ENCODE measurements around the gene SPTLC2. TPM values are rescaled to one million over a fixed set of nuclear protein-coding genes. Genes with fewer than 3 reads are reported as not detected.

The SPTLC2 gene
- total RNA-seq, 2 donors from 2014 or later, result 20.0 to 24.5 TPM

- intact Hi-C loops (cut with DNase I), result no loop called here
- Histone ChIP-seq H3K4me1 (replicated peaks) (no peaks in the 10 kb centered on the region), H3K9me3 (no peaks in the 10 kb centered on the region), H3K4me3 (no peak overlapping the region), H3K27ac (no peak overlapping the region), H3K36me3 (no peaks in the 10 kb centered on the region), H3K27me3 (replicated peaks; ENCODE audit: insufficient read depth) (no peaks in the 10 kb centered on the region)
- 93% methylated on average over 7 of the region's 7 CpGs for WGBS
- TF ChIP-seq POLR2A (IDR thresholded peaks at IDR 0.05), result no peak
- no peak for DNase-seq (ENCODE audit: low spot score)
Observed at GRCh38 chr14:77485901-77486678, 130.3 kb downstream of the SPTLC2 start.

- H3K27me3 ChIP-seq (replicated peaks; ENCODE audit: insufficient read depth), result no peaks in the 10 kb centered on the region
- no peaks in the 10 kb centered on the region for H3K36me3 ChIP-seq
- TF ChIP-seq CTCF (IDR thresholded peaks at IDR 0.05), result no peak
- no peak for TF ChIP-seq POLR2AphosphoS5 (IDR thresholded peaks at IDR 0.05)
- no peak overlapping the region for H3K27ac ChIP-seq
- DNase-seq (ENCODE audit: low spot score), result no peak
- intact Hi-C loops (cut with DNase I), result no loop called here
- H3K4me1 ChIP-seq (replicated peaks), result no peaks in the 10 kb centered on the region
- H3K9me3 ChIP-seq, result no peaks in the 10 kb centered on the region
- 43% methylated on average over 1 of the region's 3 CpGs for WGBS
- no peak overlapping the region for H3K4me3 ChIP-seq
Observed at GRCh38 chr14:77485256-77485655, 131.2 kb downstream of the SPTLC2 start.

GRCh38 chr14:77482422-77482821, 134.0 kb downstream of the SPTLC2 start:
- intact Hi-C loops (cut with DNase I), result no loop called here

GRCh38 chr14:77478796-77479195, 137.6 kb downstream of the SPTLC2 start:
- Histone ChIP-seq H3K27me3 (replicated peaks; ENCODE audit: insufficient read depth) (no peaks in the 10 kb centered on the region), H3K9me3 (no peaks in the 10 kb centered on the region), H3K4me1 (replicated peaks) (no peaks in the 10 kb centered on the region), H3K27ac (no peak overlapping the region), H3K36me3 (no peaks in the 10 kb centered on the region), H3K4me3 (no peak overlapping the region)
- 73% methylated on average over 1 of the region's 1 CpG for WGBS
- DNase-seq (ENCODE audit: low spot score), result no peak
- intact Hi-C loops (cut with DNase I), result no loop called here
- TF ChIP-seq POLR2A (IDR thresholded peaks at IDR 0.05) (no peak), POLR2AphosphoS5 (IDR thresholded peaks at IDR 0.05) (no peak), CTCF (IDR thresholded peaks at IDR 0.05) (no peak)

More at GRCh38 chr14:77482422-77482821, 134.0 kb downstream of the SPTLC2 start:
- Histone ChIP-seq H3K36me3 (no peaks in the 10 kb centered on the region), H3K27me3 (replicated peaks; ENCODE audit: insufficient read depth) (no peaks in the 10 kb centered on the region), H3K9me3 (no peaks in the 10 kb centered on the region), H3K27ac (no peak overlapping the region), H3K4me1 (replicated peaks) (no peaks in the 10 kb centered on the region), H3K4me3 (no peak overlapping the region)
- 92% methylated on average over 6 of the region's 8 CpGs for WGBS
- TF ChIP-seq POLR2AphosphoS5 (IDR thresholded peaks at IDR 0.05), result no peak
- no peak for TF ChIP-seq POLR2A (IDR thresholded peaks at IDR 0.05)
- TF ChIP-seq CTCF (IDR thresholded peaks at IDR 0.05), result no peak
- no peak for DNase-seq (ENCODE audit: low spot score)

- Histone ChIP-seq H3K36me3 (no peaks in the 10 kb centered on the region), H3K9me3 (no peaks in the 10 kb centered on the region), H3K27me3 (replicated peaks; ENCODE audit: insufficient read depth) (no peaks in the 10 kb centered on the region), H3K4me3 (no peak overlapping the region), H3K4me1 (replicated peaks) (no peaks in the 10 kb centered on the region), H3K27ac (no peak overlapping the region)
- TF ChIP-seq POLR2A (IDR thresholded peaks at IDR 0.05) (no peak), CTCF (IDR thresholded peaks at IDR 0.05) (no peak), POLR2AphosphoS5 (IDR thresholded peaks at IDR 0.05) (no peak)
- no peak for DNase-seq (ENCODE audit: low spot score)
- 89% methylated on average over 5 of the region's 5 CpGs for WGBS
- intact Hi-C loops (cut with DNase I), result no loop called here
Observed at GRCh38 chr14:77478029-77478428, 138.4 kb downstream of the SPTLC2 start.

Measured in prostate gland (tissue), 2 donors.